ENCODE measurements around the gene CLDN34. TPM values are rescaled to one million over a fixed set of nuclear protein-coding genes. Genes with fewer than 3 reads are reported as not detected.
A peak's percentile ranks its signal among the peaks of the same experiment; 100 is the strongest.

Gene CLDN34, protein sequence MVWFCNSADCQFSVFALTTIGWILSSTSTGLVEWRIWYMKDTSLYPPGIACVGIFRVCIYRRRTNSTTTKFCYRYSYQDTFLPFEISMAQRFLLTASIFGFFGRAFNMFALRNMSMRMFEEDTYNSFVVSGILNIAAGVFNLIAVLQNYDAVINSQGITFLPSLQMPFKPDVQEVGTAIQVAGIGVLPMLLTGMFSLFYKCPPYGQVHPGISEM
- 0.38 and 0.39 TPM in 2 replicates for total RNA-seq (2022)
- Bru-seq, nascent RNA: percentile 57 among the genes with signal in this experiment
- percentile 59 among the genes with signal in this experiment for BruChase-seq, experiment 1, labeled RNA remaining after a 6-hour chase
- percentile 64 among the genes with signal in this experiment for BruChase-seq, experiment 2, labeled RNA remaining after a 2-hour chase
- long read RNA-seq: 0 reads

GRCh38 chrX:9966775-9967408 lies at the start of gene CLDN34:
Gene CLDN34 (plus strand): TSS chrX:9967358. CDS start chrX:9967358, 0 bp downstream.
- BruUV-seq (replicated peaks): no TSS peak
- TF ChIP-seq, protein P1, sequence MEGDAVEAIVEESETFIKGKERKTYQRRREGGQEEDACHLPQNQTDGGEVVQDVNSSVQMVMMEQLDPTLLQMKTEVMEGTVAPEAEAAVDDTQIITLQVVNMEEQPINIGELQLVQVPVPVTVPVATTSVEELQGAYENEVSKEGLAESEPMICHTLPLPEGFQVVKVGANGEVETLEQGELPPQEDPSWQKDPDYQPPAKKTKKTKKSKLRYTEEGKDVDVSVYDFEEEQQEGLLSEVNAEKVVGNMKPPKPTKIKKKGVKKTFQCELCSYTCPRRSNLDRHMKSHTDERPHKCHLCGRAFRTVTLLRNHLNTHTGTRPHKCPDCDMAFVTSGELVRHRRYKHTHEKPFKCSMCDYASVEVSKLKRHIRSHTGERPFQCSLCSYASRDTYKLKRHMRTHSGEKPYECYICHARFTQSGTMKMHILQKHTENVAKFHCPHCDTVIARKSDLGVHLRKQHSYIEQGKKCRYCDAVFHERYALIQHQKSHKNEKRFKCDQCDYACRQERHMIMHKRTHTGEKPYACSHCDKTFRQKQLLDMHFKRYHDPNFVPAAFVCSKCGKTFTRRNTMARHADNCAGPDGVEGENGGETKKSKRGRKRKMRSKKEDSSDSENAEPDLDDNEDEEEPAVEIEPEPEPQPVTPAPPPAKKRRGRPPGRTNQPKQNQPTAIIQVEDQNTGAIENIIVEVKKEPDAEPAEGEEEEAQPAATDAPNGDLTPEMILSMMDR (IDR thresholded peaks at IDR 0.05; ENCODE audit: unreplicated experiment): no peak
- Mint-ChIP-seq H3K4me1 (ENCODE audit: low read depth, unreplicated experiment) (no peaks in the 10 kb centered on the region), H3K9me3 (ENCODE audit: low read depth, unreplicated experiment) (no peaks in the 10 kb centered on the region), H3K27ac (ENCODE audit: unreplicated experiment) (no peak within 1 kb of the TSS), H3K36me3 (ENCODE audit: insufficient read depth, unreplicated experiment) (no peaks in the 10 kb centered on the region), H3K4me3 (ENCODE audit: low read depth, unreplicated experiment) (no peak within 1 kb of the TSS), H3K27me3 (ENCODE audit: unreplicated experiment) (no peaks in the 10 kb centered on the region)
- intact Hi-C loops (cut with micrococcal nuclease; ENCODE audit: unreplicated experiment): no loop called here
- CTCF ChIA-PET: no interaction called here
- DNase-seq: no peak

DNA sequence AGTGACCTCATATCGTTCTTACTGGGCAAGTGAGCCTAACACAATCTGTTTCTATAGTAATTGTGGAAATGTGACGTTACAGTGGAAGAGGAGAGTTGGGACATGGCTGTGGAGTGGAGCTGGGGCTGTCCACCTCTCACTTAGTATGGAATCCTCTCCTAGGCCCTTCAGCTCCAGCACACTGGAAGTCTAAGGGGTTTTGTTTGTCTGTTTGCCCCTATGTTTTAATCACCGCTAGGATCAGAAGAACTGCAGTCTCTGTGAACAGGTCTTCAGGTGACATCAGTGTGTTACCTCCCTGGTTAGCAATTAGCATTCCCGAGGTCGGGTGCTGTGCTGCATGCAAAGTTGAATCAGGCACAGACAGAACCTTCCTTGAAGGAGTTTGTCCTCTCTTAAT lies 49.3 kb upstream of the CLDN34 start:
- Mint-ChIP-seq H3K27me3 (ENCODE audit: unreplicated experiment) (no peaks in the 10 kb centered on the region), H3K4me3 (ENCODE audit: low read depth, unreplicated experiment) (no peak overlapping the region)

GRCh38 chrX:9919632-9920172 lies 47.5 kb upstream of the CLDN34 start:
- Mint-ChIP-seq H3K27me3 (ENCODE audit: unreplicated experiment) (no peaks in the 10 kb centered on the region), H3K27ac (ENCODE audit: unreplicated experiment) (no peak overlapping the region), H3K36me3 (ENCODE audit: insufficient read depth, unreplicated experiment) (no peaks in the 10 kb centered on the region), H3K4me1 (ENCODE audit: low read depth, unreplicated experiment) (no peaks in the 10 kb centered on the region), H3K4me3 (ENCODE audit: low read depth, unreplicated experiment) (no peak overlapping the region), H3K9me3 (ENCODE audit: low read depth, unreplicated experiment) (peaks cover 4% of the 10 kb centered on the region)
- CTCF ChIA-PET: interaction anchor here (0.7 kb wide), 1 partner anchor 96 kb away, joined by 3 read pairs; no protein-coding TSS in a partner anchor
- DNase-seq: no peak
- BruUV-seq (replicated peaks): no TSS peak
- TF ChIP-seq, protein P1 (IDR thresholded peaks at IDR 0.05; ENCODE audit: unreplicated experiment): no peak
- intact Hi-C loops (cut with micrococcal nuclease; ENCODE audit: unreplicated experiment): no loop called here

More for the DNA sequence above, 49.3 kb upstream of the CLDN34 start:
- no TSS peak for BruUV-seq (replicated peaks)
- CTCF ChIA-PET: no interaction called here
- DNase-seq: no peak
- intact Hi-C loops (cut with micrococcal nuclease; ENCODE audit: unreplicated experiment): no loop called here
- TF ChIP-seq, protein P1 (IDR thresholded peaks at IDR 0.05; ENCODE audit: unreplicated experiment): no peak
- Mint-ChIP-seq H3K4me1 (ENCODE audit: low read depth, unreplicated experiment) (peaks cover 7% of the 10 kb centered on the region), H3K9me3 (ENCODE audit: low read depth, unreplicated experiment) (peaks cover 4% of the 10 kb centered on the region), H3K27ac (ENCODE audit: unreplicated experiment) (no peak overlapping the region), H3K36me3 (ENCODE audit: insufficient read depth, unreplicated experiment) (peaks cover 7% of the 10 kb centered on the region)

DNA sequence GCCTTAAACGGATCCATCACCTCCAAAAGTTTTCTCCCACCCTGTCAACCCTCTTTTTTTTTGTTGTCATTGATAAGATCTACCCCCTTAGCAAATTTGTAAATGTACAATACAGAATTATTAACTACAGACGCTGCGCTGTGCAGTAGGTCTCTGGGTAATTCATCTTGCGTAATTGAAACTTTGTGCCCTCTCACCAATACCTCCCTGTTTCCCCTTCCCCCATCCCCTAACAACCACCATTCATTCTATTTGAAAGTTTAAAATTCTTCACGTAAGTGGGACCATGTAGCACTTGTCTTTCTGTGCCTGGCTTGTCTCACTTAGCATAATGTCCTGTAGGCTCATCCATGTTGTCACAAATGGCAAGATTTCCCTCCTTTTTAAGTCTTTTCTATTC lies 45.8 kb upstream of the CLDN34 start:
- no peak for DNase-seq
- no peak overlapping the region for H3K4me3 Mint-ChIP-seq (ENCODE audit: low read depth, unreplicated experiment)
- no peaks in the 10 kb centered on the region for H3K4me1 Mint-ChIP-seq (ENCODE audit: low read depth, unreplicated experiment)
- no peak overlapping the region for H3K27ac Mint-ChIP-seq (ENCODE audit: unreplicated experiment)
- H3K36me3 Mint-ChIP-seq (ENCODE audit: insufficient read depth, unreplicated experiment): no peaks in the 10 kb centered on the region
- intact Hi-C loops (cut with micrococcal nuclease; ENCODE audit: unreplicated experiment): no loop called here
- CTCF ChIA-PET: no interaction called here
- no TSS peak for BruUV-seq (replicated peaks)
- no peaks in the 10 kb centered on the region for H3K27me3 Mint-ChIP-seq (ENCODE audit: unreplicated experiment)
- TF ChIP-seq, protein P1 (IDR thresholded peaks at IDR 0.05; ENCODE audit: unreplicated experiment): no peak
- H3K9me3 Mint-ChIP-seq (ENCODE audit: low read depth, unreplicated experiment): peaks cover 4% of the 10 kb centered on the region
